ENCODE data around the gene HOXC10. TPM values are rescaled to one million over a fixed set of nuclear protein-coding genes. Genes with fewer than 3 reads are reported as not detected.

The HOXC10 gene
- total RNA-seq, 1 experiment from 2014 or later, result 154 TPM

DNA sequence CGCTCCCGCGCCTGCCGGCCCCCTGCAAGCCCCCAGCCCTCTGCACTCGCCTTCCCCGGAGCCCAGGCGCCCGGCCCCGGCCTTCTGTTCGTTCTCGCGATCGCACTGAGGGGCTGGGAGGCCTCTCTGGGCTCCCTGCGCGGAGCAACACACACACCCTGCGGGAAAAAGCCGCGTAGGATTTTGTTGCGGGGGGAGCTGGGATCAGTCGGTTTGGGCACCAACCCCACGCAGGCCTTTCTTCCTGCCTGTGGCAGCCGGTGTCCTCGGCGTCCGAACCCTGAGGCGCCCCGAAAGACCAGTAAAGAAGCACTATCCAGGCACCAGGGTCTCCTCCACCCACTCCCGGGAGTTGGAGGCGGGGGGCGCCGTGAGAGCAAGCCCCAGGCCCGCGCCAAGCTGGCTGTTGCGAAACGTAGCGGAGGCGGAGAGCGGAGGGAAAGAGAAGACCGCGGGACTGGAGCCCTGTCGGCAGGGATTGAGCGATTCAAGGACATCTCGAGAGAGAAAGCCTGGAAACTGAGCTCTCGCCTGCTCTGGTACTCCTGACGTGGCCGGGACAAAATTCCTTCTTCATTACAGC is 46.0 kb downstream of the HOXC10 start:
- peaks cover 95% of the 10 kb centered on the region for H3K4me1 ChIP-seq (ENCODE audit: control insufficient read depth, insufficient read depth, low read length)
- in situ Hi-C loops (cut with HindIII; ENCODE audit: low pct_unique_long_range_greater_than_20kb, low sequenced_read_pairs) (no loop called here), intact Hi-C loops (cut with micrococcal nuclease; ENCODE audit: unreplicated experiment) (no loop called here)
- POLR2A ChIA-PET, result no interaction called here
- H3K4me3 ChIP-seq (ENCODE audit: low read depth in 2 of 2, low read length in 2 of 2), result no peak overlapping the region
- BruUV-seq (replicated peaks), result no TSS peak
- peaks cover 4% of the 10 kb centered on the region; the same call in 1 of the 2 replicates for H3K36me3 ChIP-seq (ENCODE audit: control insufficient read depth, insufficient read depth, low read length)
- H3K9me3 ChIP-seq (ENCODE audit: control insufficient read depth, insufficient read depth, low read depth, low read length), result no peaks in the 10 kb centered on the region
- H3K27ac ChIP-seq (ENCODE audit: low read length), result peak overlapping the region; percentile 78
- ATAC-seq (no peak), DNase-seq (ENCODE audit: low read depth, low spot score) (no peak)
- TF ChIP-seq, protein P1, sequence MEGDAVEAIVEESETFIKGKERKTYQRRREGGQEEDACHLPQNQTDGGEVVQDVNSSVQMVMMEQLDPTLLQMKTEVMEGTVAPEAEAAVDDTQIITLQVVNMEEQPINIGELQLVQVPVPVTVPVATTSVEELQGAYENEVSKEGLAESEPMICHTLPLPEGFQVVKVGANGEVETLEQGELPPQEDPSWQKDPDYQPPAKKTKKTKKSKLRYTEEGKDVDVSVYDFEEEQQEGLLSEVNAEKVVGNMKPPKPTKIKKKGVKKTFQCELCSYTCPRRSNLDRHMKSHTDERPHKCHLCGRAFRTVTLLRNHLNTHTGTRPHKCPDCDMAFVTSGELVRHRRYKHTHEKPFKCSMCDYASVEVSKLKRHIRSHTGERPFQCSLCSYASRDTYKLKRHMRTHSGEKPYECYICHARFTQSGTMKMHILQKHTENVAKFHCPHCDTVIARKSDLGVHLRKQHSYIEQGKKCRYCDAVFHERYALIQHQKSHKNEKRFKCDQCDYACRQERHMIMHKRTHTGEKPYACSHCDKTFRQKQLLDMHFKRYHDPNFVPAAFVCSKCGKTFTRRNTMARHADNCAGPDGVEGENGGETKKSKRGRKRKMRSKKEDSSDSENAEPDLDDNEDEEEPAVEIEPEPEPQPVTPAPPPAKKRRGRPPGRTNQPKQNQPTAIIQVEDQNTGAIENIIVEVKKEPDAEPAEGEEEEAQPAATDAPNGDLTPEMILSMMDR (IDR thresholded peaks at IDR 0.05), result no peak
- TF ChIP-seq POLR2AphosphoS5 (IDR thresholded peaks at IDR 0.05; ENCODE audit: low read depth, low read length) (no peak), TCF7L2 (IDR thresholded peaks at IDR 0.05; ENCODE audit: low read depth, low read length) (no peak), SIN3A (IDR thresholded peaks at IDR 0.05; ENCODE audit: borderline replicate concordance, insufficient read depth, low read depth, low read length) (no peak)
- TF ChIP-seq, protein P2, sequence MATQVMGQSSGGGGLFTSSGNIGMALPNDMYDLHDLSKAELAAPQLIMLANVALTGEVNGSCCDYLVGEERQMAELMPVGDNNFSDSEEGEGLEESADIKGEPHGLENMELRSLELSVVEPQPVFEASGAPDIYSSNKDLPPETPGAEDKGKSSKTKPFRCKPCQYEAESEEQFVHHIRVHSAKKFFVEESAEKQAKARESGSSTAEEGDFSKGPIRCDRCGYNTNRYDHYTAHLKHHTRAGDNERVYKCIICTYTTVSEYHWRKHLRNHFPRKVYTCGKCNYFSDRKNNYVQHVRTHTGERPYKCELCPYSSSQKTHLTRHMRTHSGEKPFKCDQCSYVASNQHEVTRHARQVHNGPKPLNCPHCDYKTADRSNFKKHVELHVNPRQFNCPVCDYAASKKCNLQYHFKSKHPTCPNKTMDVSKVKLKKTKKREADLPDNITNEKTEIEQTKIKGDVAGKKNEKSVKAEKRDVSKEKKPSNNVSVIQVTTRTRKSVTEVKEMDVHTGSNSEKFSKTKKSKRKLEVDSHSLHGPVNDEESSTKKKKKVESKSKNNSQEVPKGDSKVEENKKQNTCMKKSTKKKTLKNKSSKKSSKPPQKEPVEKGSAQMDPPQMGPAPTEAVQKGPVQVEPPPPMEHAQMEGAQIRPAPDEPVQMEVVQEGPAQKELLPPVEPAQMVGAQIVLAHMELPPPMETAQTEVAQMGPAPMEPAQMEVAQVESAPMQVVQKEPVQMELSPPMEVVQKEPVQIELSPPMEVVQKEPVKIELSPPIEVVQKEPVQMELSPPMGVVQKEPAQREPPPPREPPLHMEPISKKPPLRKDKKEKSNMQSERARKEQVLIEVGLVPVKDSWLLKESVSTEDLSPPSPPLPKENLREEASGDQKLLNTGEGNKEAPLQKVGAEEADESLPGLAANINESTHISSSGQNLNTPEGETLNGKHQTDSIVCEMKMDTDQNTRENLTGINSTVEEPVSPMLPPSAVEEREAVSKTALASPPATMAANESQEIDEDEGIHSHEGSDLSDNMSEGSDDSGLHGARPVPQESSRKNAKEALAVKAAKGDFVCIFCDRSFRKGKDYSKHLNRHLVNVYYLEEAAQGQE (IDR thresholded peaks at IDR 0.05; ENCODE audit: insufficient read depth in 1 of 2, low read depth in 2 of 2, low read length in 1 of 2), result no peak
- H3K27me3 ChIP-seq (ENCODE audit: control insufficient read depth, insufficient read depth, low read length), result no peaks in the 10 kb centered on the region
- CTCF ChIA-PET, result interaction anchor here (0.6 to 1.5 kb wide), 3 partner anchors 46 to 189 kb away, joined by 3 to 19 read pairs (median 7); partner anchors contain the start of gene HOXC10

DNA sequence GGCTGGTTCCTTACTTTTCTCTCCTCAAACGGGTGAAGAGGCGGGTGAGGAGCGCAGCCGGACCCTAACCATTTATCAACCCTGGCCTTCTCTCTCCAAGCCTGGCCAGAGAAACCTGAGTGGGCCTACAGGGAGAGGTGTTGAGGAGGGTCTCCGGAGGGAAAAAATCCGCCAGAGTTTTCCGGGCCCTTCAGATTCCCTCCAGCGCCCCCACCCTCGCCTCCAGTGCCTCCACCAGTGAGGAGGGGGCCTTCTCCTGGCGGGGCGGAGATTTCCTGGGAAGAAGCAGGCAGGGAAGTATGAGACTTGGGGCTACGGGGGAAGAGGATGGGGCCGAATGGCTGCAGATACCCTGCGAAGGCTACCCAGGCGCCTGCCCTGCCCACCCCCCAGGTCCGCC is 46.5 kb downstream of the HOXC10 start:
- peak overlapping the region; percentile 78 for H3K27ac ChIP-seq (ENCODE audit: low read length)
- H3K4me3 ChIP-seq (ENCODE audit: low read depth in 2 of 2, low read length in 2 of 2), result no peak overlapping the region
- TF ChIP-seq, protein P2 (IDR thresholded peaks at IDR 0.05; ENCODE audit: insufficient read depth in 1 of 2, low read depth in 2 of 2, low read length in 1 of 2), result no peak
- TF ChIP-seq TCF7L2 (IDR thresholded peaks at IDR 0.05; ENCODE audit: low read depth, low read length), result no peak
- TF ChIP-seq, protein P1 (IDR thresholded peaks at IDR 0.05), result no peak
- no peak for TF ChIP-seq SIN3A (IDR thresholded peaks at IDR 0.05; ENCODE audit: borderline replicate concordance, insufficient read depth, low read depth, low read length)
- no peak for TF ChIP-seq POLR2AphosphoS5 (IDR thresholded peaks at IDR 0.05; ENCODE audit: low read depth, low read length)
- DNase-seq (ENCODE audit: low read depth, low spot score), result no peak
- H3K27me3 ChIP-seq (ENCODE audit: control insufficient read depth, insufficient read depth, low read length), result no peaks in the 10 kb centered on the region
- in situ Hi-C loops (cut with HindIII; ENCODE audit: low pct_unique_long_range_greater_than_20kb, low sequenced_read_pairs), result no loop called here
- peaks cover 4% of the 10 kb centered on the region; the same call in 1 of the 2 replicates for H3K36me3 ChIP-seq (ENCODE audit: control insufficient read depth, insufficient read depth, low read length)
- H3K4me1 ChIP-seq (ENCODE audit: control insufficient read depth, insufficient read depth, low read length), result peaks cover 95% of the 10 kb centered on the region
- no peaks in the 10 kb centered on the region for H3K9me3 ChIP-seq (ENCODE audit: control insufficient read depth, insufficient read depth, low read depth, low read length)
- POLR2A ChIA-PET, result no interaction called here
- ATAC-seq, result no peak
- intact Hi-C loops (cut with micrococcal nuclease; ENCODE audit: unreplicated experiment), result no loop called here
- CTCF ChIA-PET, result interaction anchor here (0.5 to 1.8 kb wide), 8 partner anchors 47 to 278 kb away, joined by 3 to 19 read pairs (median 6); partner anchors contain the start of gene HOXC10
- BruUV-seq (replicated peaks), result no TSS peak

Data from Panc1 (cell line).